H9 (cell line): Measurements from ENCODE around the gene CD320. TPM values are rescaled to one million over a fixed set of nuclear protein-coding genes. Genes with fewer than 3 reads are reported as not detected.

Experiments
- DNase-seq: peaks from one replicate; pipeline ENCODE4 v3.0.0-alpha.2; 2017
- H2AFZ ChIP-seq: one replicate; pipeline ENCODE4 v1.6.1; 2013; ENCODE audit warnings: mild to moderate bottlenecking, low read length, control low read depth, moderate library complexity
- H2AK5ac ChIP-seq: 2 replicates; pipeline ENCODE4 v1.6.1; 2013; ENCODE audit warnings: low read length, control low read depth, mixed read lengths; ENCODE audit not compliant: insufficient read length
- H2BK120ac ChIP-seq: one replicate; pipeline ENCODE4 v1.6.1; 2013; ENCODE audit warnings: low read depth, mild to moderate bottlenecking, low read length, control low read depth, inconsistent platforms; ENCODE audit not compliant: poor library complexity, severe bottlenecking
- H2BK12ac ChIP-seq: 2 replicates; pipeline ENCODE4 v1.6.1; 2013; ENCODE audit warnings: low read length, control low read depth, mixed read lengths, low read depth; ENCODE audit not compliant: insufficient read length
- H2BK15ac ChIP-seq: 2 replicates; pipeline ENCODE4 v1.6.1; 2013; ENCODE audit warnings: low read depth, low read length, control low read depth
- H2BK20ac ChIP-seq: one replicate; pipeline ENCODE4 v1.6.1; 2013; ENCODE audit warnings: low read depth, mild to moderate bottlenecking, low read length, control low read depth, inconsistent platforms; ENCODE audit not compliant: poor library complexity, severe bottlenecking
- H2BK5ac ChIP-seq: 2 replicates; pipeline ENCODE4 v1.6.1; 2013; ENCODE audit warnings: low read length, control low read depth, mixed read lengths; ENCODE audit not compliant: insufficient read length
- H3K14ac ChIP-seq: 2 replicates; pipeline ENCODE4 v1.6.1; 2013; ENCODE audit warnings: low read length, control low read depth; ENCODE audit not compliant: insufficient read depth
- H3K18ac ChIP-seq: 2 replicates; pipeline ENCODE4 v1.6.1; 2013; ENCODE audit warnings: low read depth, mild to moderate bottlenecking, mixed read lengths, low read length, control low read depth; ENCODE audit not compliant: insufficient read length
- H3K23ac ChIP-seq: 2 replicates; pipeline ENCODE4 v1.6.1; 2013; ENCODE audit warnings: low read length, control low read depth, mixed read lengths, low read depth; ENCODE audit not compliant: insufficient read length
- H3K23me2 ChIP-seq: 2 replicates; pipeline ENCODE4 v1.6.1; 2013; ENCODE audit warnings: low read depth, mild to moderate bottlenecking, mixed read lengths, low read length, control low read depth; ENCODE audit not compliant: insufficient read length, poor library complexity, severe bottlenecking
- H3K27ac ChIP-seq: 2 replicates; pipeline ENCODE4 v1.5.1; 2013; ENCODE audit warnings: low read length, control low read depth, mixed read lengths, low read depth; ENCODE audit not compliant: insufficient read length
- H3K27me3 ChIP-seq: 2 replicates; pipeline ENCODE4 v1.6.1; 2013; ENCODE audit warnings: low read length, control low read depth, inconsistent platforms; ENCODE audit not compliant: insufficient read depth
- H3K4ac ChIP-seq: 2 replicates; pipeline ENCODE4 v1.6.1; 2013; ENCODE audit warnings: low read depth, mild to moderate bottlenecking, control low read depth, inconsistent platforms, low read length, moderate library complexity
- H3K4me1 ChIP-seq: 2 replicates; pipeline ENCODE4 v1.6.1; 2013; ENCODE audit warnings: low read length, control low read depth, inconsistent platforms; ENCODE audit not compliant: insufficient read depth
- H3K4me2 ChIP-seq: 2 replicates; pipeline ENCODE4 v1.6.1; 2013; ENCODE audit warnings: low read length, control low read depth, mixed read lengths; ENCODE audit not compliant: insufficient read length, insufficient read depth
- H3K56ac ChIP-seq: 2 replicates; pipeline ENCODE4 v1.6.1; 2013; ENCODE audit warnings: low read depth, mild to moderate bottlenecking, mixed read lengths, low read length, control low read depth; ENCODE audit not compliant: insufficient read length
- H3K79me1 ChIP-seq: 2 replicates; pipeline ENCODE4 v1.6.1; 2013; ENCODE audit warnings: low read depth, mild to moderate bottlenecking, moderate library complexity, low read length, control low read depth, inconsistent platforms; ENCODE audit not compliant: insufficient read depth, poor library complexity, severe bottlenecking
- H3K79me2 ChIP-seq: 2 replicates; pipeline ENCODE4 v1.6.1; 2013; ENCODE audit warnings: low read length, control low read depth, inconsistent platforms; ENCODE audit not compliant: insufficient read depth
- H3K9ac ChIP-seq: 2 replicates; pipeline ENCODE4 v1.6.1; 2013; ENCODE audit warnings: low read length, control low read depth, mixed read lengths; ENCODE audit not compliant: insufficient read length; ENCODE audit errors: extremely low read depth
- H3K9me3 ChIP-seq: one replicate; pipeline ENCODE4 v1.6.1; 2013; ENCODE audit warnings: low read depth, low read length, inconsistent platforms; ENCODE audit not compliant: control insufficient read depth
- H3T11ph ChIP-seq: one replicate; pipeline ENCODE4 v1.6.1; 2013; ENCODE audit warnings: mild to moderate bottlenecking, low read length, control low read depth, inconsistent platforms
- H4K20me1 ChIP-seq: one replicate; pipeline ENCODE4 v1.6.1; 2013; ENCODE audit not compliant: control insufficient read depth, insufficient read length, insufficient read depth
- H4K5ac ChIP-seq: 2 replicates; pipeline ENCODE4 v1.6.1; 2013; ENCODE audit warnings: low read depth, mild to moderate bottlenecking, mixed read lengths, low read length, control low read depth; ENCODE audit not compliant: insufficient read length
- H4K8ac ChIP-seq: replicated peaks from 2 replicates; pipeline ENCODE4 v1.6.1; 2013; ENCODE audit warnings: low read length, control low read depth, mixed read lengths, low read depth; ENCODE audit not compliant: insufficient read length
- H4K91ac ChIP-seq: 2 replicates; pipeline ENCODE4 v1.6.1; 2013; ENCODE audit warnings: low read depth, mild to moderate bottlenecking, moderate library complexity, mixed read lengths, low read length, control low read depth; ENCODE audit not compliant: insufficient read length
- H3K27ac Mint-ChIP-seq, 3 experiments: 2 replicates in 2 of 3; 3 replicates in 1 of 3; pipeline ENCODE4 v1.8.0; 2020 to 2021; ENCODE audit warnings: mixed read lengths in 3 of 3, mild to moderate bottlenecking in 1 of 3, moderate library complexity in 1 of 3
- H3K27me3 Mint-ChIP-seq: 2 replicates; pipeline ENCODE4 v1.8.0; 2021; ENCODE audit warnings: low read depth, mild to moderate bottlenecking, moderate library complexity, mixed read lengths
- H3K36me3 Mint-ChIP-seq, 3 experiments: 2 replicates in 2 of 3; 3 replicates in 1 of 3; pipeline ENCODE4 v1.8.0; 2020 to 2021; ENCODE audit warnings: low read depth in 3 of 3, mixed read lengths in 3 of 3; ENCODE audit not compliant: insufficient read depth in 1 of 3
- H3K4me1 Mint-ChIP-seq, 2 experiments: 2 replicates each; pipeline ENCODE4 v1.8.0; 2020; ENCODE audit warnings: mixed read lengths in 2 of 2
- H3K4me3 Mint-ChIP-seq, 2 experiments: 2 replicates in 1 of 2; 3 replicates in 1 of 2; pipeline ENCODE4 v1.8.0; 2020 to 2021; ENCODE audit warnings: mild to moderate bottlenecking in 2 of 2, mixed read lengths in 2 of 2, moderate library complexity in 1 of 2
- H3K9me3 Mint-ChIP-seq, 2 experiments: 2 replicates in 1 of 2; 3 replicates in 1 of 2; pipeline ENCODE4 v1.8.0; 2020; ENCODE audit warnings: mild to moderate bottlenecking in 2 of 2, mixed read lengths in 2 of 2, moderate library complexity in 1 of 2
- WGBS: extraction: QIAGEN DNeasy Blood & Tissue Kit; methylation state at CpG from one replicate; pipeline ENCODE4 v1.1.7; 2013; ENCODE audit warnings: missing lambda C conversion rate, low lambda C conversion rate, mixed read lengths; ENCODE audit not compliant: insufficient read length; ENCODE audit errors: extremely low coverage; 5-methylcytosine and 5-hydroxymethylcytosine counted together
- total RNA-seq: library from RNA; stranded (reverse); gene quantifications from 2 replicates; pipeline ENCODE4 v1.2.1, GENCODE V29; 2021
- TF ChIP-seq, protein P1 (sequence below): fragments of 200-600 bp; sonication (generic); conservative IDR thresholded peaks from 3 replicates; pipeline ENCODE4 v1.8.0; 2021; ENCODE audit warnings: antibody characterized with exemption, mild to moderate bottlenecking

The CD320 gene
- total RNA-seq, 1 experiment from 2014 or later: 72.1 TPM

DNA sequence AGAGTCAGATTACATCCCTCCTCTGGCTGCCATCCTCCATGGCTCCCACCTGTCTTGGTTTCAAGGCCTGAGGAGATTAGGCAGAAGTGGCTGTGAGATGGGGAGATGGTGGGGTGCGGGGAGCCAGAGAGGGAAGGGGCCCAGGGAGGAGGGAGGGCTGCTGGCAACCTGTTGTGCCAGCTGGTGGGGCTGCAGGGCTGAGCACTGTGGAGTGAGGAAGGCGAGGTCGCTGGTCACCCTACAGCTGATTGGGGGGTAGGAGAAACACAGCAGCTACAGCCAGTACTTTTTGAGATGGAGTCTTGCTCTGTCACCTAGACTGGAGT is 48.3 kb downstream of the CD320 start:
- H2BK15ac ChIP-seq: no peak overlapping the region
- H3K56ac ChIP-seq: no peak overlapping the region
- H3K4me2 ChIP-seq: no peak overlapping the region
- no CpG with 5 or more reads among the region's 3 CpGs for WGBS
- H3K4ac ChIP-seq: no peak overlapping the region
- Mint-ChIP-seq H3K4me3 (no peak overlapping the region), H3K9me3 (no peaks in the 10 kb centered on the region), H3K27ac (peak overlapping the region in 2 of 3 experiments; percentile 2 to 90; a peak in 3 of 7 replicates), H3K27me3 (no peaks in the 10 kb centered on the region), H3K36me3 (peaks cover 20 to 55% (median 49%) of the 10 kb centered on the region in 3 experiments), H3K4me1 (peaks cover 9 to 24% of the 10 kb centered on the region in 2 experiments)
- no peak overlapping the region for H3K9ac ChIP-seq
- H3K23me2 ChIP-seq: no peaks in the 10 kb centered on the region
- H3T11ph ChIP-seq: no peak overlapping the region
- no peak overlapping the region for H4K5ac ChIP-seq
- TF ChIP-seq, protein P1, sequence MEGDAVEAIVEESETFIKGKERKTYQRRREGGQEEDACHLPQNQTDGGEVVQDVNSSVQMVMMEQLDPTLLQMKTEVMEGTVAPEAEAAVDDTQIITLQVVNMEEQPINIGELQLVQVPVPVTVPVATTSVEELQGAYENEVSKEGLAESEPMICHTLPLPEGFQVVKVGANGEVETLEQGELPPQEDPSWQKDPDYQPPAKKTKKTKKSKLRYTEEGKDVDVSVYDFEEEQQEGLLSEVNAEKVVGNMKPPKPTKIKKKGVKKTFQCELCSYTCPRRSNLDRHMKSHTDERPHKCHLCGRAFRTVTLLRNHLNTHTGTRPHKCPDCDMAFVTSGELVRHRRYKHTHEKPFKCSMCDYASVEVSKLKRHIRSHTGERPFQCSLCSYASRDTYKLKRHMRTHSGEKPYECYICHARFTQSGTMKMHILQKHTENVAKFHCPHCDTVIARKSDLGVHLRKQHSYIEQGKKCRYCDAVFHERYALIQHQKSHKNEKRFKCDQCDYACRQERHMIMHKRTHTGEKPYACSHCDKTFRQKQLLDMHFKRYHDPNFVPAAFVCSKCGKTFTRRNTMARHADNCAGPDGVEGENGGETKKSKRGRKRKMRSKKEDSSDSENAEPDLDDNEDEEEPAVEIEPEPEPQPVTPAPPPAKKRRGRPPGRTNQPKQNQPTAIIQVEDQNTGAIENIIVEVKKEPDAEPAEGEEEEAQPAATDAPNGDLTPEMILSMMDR: no peak
- H3K18ac ChIP-seq: no peak overlapping the region
- H3K79me2 ChIP-seq: no peaks in the 10 kb centered on the region
- no peaks in the 10 kb centered on the region for H3K79me1 ChIP-seq
- no peak overlapping the region for H3K27ac ChIP-seq
- H3K4me1 ChIP-seq: no peaks in the 10 kb centered on the region
- no peak overlapping the region for H2BK120ac ChIP-seq
- H3K27me3 ChIP-seq: no peaks in the 10 kb centered on the region
- H3K9me3 ChIP-seq: no peaks in the 10 kb centered on the region
- H4K20me1 ChIP-seq: no peaks in the 10 kb centered on the region
- H2AK5ac ChIP-seq: no peak overlapping the region
- no peak overlapping the region for H2BK5ac ChIP-seq
- no peak overlapping the region for H2BK12ac ChIP-seq
- no peak overlapping the region for H4K8ac ChIP-seq
- DNase-seq: no peak
- H2AFZ ChIP-seq: no peak overlapping the region
- H3K23ac ChIP-seq: no peak overlapping the region
- no peak overlapping the region for H3K14ac ChIP-seq
- no peak overlapping the region for H2BK20ac ChIP-seq
- no peak overlapping the region for H4K91ac ChIP-seq
